Mucosa of gallbladder (tissue), 1 donor: ENCODE results near the gene EBLN2. TPM values are rescaled to one million over a fixed set of nuclear protein-coding genes. Genes with fewer than 3 reads are reported as not detected.

Experiments used
- DNase-seq: peaks from one replicate; pipeline ENCODE4 v3.0.0-alpha.2; 2020; ENCODE audit warnings: low spot score
- total RNA-seq: library from RNA; stranded (reverse); gene quantifications from one replicate; pipeline ENCODE4 v1.2.1, GENCODE V29; 2021
- donor health status: DM: no; HTN: no; CAD: no.

EBLN2 gene
- total RNA-seq, 1 donor from 2014 or later = 3.0 TPM

DNA sequence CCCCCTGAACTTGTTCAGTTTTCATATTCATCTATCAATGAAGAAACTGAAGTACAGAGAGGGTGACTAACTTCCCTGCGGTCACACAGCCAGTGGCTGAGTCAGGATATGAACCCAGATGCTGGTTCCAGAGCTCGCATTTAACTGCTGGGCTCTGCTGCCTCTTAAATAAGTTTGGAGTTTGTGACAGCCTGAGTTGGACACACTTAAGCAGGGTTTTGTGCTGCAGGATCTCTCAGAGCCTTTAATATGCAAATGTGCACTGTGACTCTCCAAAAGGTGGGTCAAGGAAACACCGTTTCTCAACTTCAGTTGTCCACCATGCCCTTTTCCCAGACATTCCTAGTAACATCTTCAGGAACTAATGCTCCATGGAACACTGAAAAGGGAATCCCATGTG lies 45.8 kb downstream of the EBLN2 start:
- DNase-seq = no peak

- DNase-seq = no peak
These were observed 46.3 kb downstream of the EBLN2 start for GRCh38 chr3:73107676-73108187.

DNA sequence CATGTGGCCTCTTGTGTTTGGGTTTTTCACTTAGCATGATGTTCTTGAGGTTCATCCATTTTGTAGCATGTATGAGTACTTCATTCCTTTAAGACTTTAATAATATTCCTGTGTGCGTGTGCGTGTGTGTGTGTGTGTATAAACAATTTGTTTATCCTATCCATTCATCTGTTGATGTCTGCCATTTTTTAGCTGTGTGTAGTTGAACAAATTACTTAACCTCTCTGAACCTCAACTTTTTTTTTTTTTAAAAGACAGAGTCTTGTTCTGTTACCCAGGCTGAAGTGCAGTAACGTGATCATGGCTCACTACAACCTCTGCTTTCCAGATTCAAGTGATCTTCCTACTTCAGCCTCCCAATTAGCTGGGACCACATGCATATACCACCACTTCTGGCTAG lies 47.3 kb downstream of the EBLN2 start:
- DNase-seq = no peak

- DNase-seq = no peak
These were observed 49.1 kb downstream of the EBLN2 start for GRCh38 chr3:73110530-73110929.

Other genes starting within 250 kb of the EBLN2 start
- gene SHQ1, start 213.2 kb upstream of the EBLN2 start, total RNA-seq = 18.8 TPM
- 12.1 TPM for gene GXYLT2, start 173.6 kb upstream of the EBLN2 start, total RNA-seq
- gene PPP4R2, start 64.8 kb upstream of the EBLN2 start, total RNA-seq = 69.1 TPM